H1 (cell line): ENCODE measurements around the gene IQCN. TPM values are rescaled to one million over a fixed set of nuclear protein-coding genes. Genes with fewer than 3 reads are reported as not detected.

ENCODE experiments used
- CTCF ChIA-PET: fragments of 300-600 bp; sonication (Branson Sonifier 250); formaldehyde crosslinking; loops from one replicate; lab custom pipeline; 2021; ENCODE audit not compliant: partially characterized antibody; lab: Charles Lee
- POLR2A ChIA-PET: fragments of 300-600 bp; sonication (Branson Sonifier 250); formaldehyde crosslinking; loops from one replicate; lab custom pipeline; 2021; ENCODE audit warnings: inconsistent platforms; ENCODE audit not compliant: partially characterized antibody; lab: Charles Lee
- DNase-seq, 2 experiments: peaks; one replicate each; pipeline versions ENCODE4 v3.0.0 to v3.0.0-alpha.2; 2010 to 2022; ENCODE audit warnings: low spot score in 2 of 2, low read depth in 1 of 2, mixed read lengths in 1 of 2
- FAIRE-seq: peaks from 2 replicates; lab custom pipeline; 2011; peaks lifted over from hg19 to GRCh38; lab: Jason Lieb, UNC
- H2AFZ ChIP-seq: 2 replicates; pipeline ENCODE4 v1.8.1; 2012; ENCODE audit warnings: low read length, inconsistent platforms
- H2AK5ac ChIP-seq: 2 replicates; pipeline ENCODE4 v1.6.1; 2013; ENCODE audit warnings: low read depth, low read length
- H2BK120ac ChIP-seq: replicated peaks from 2 replicates; pipeline ENCODE3; 2013; ENCODE audit warnings: low read depth, low read length, inconsistent platforms
- H2BK12ac ChIP-seq: 2 replicates; pipeline ENCODE4 v1.6.1; 2013; ENCODE audit warnings: low read depth, low read length
- H2BK15ac ChIP-seq: 2 replicates; pipeline ENCODE4 v1.6.1; 2013; ENCODE audit warnings: low read length
- H2BK20ac ChIP-seq: 2 replicates; pipeline ENCODE4 v1.6.1; 2013; ENCODE audit warnings: low read length
- H2BK5ac ChIP-seq: 2 replicates; pipeline ENCODE4 v1.6.1; 2013; ENCODE audit warnings: low read depth, low read length
- H3K14ac ChIP-seq: 2 replicates; pipeline ENCODE4 v1.6.1; 2013; ENCODE audit warnings: inconsistent platforms; ENCODE audit not compliant: insufficient read length
- H3K18ac ChIP-seq: 2 replicates; pipeline ENCODE4 v1.6.1; 2013; ENCODE audit warnings: low read length; ENCODE audit errors: extremely low read depth
- H3K23ac ChIP-seq: 2 replicates; pipeline ENCODE4 v1.6.1; 2013; ENCODE audit warnings: inconsistent platforms; ENCODE audit not compliant: insufficient read length
- H3K23me2 ChIP-seq: 2 replicates; pipeline ENCODE4 v1.6.1; 2013; ENCODE audit warnings: low read depth, low read length
- H3K27ac ChIP-seq: 2 replicates; pipeline ENCODE4 v1.6.1; 2011; ENCODE audit warnings: low read depth, low read length, inconsistent platforms
- H3K27me3 ChIP-seq, 4 experiments: replicated peaks in 1 of 4; 1 replicate in 1 of 4; 2 replicates in 3 of 4; pipeline versions ENCODE4 v1.6.1 to v1.8.1; 2011 to 2013; ENCODE audit warnings: low read length in 3 of 4, mild to moderate bottlenecking in 3 of 4, inconsistent platforms in 2 of 4, mixed read lengths in 2 of 4, moderate library complexity in 1 of 4; ENCODE audit not compliant: control insufficient read depth in 3 of 4, insufficient read depth in 3 of 4; ENCODE audit errors: extremely low read depth in 1 of 4
- H3K36me3 ChIP-seq, 4 experiments: 2 replicates each; pipeline versions ENCODE4 v1.6.1 to v1.8.1; 2011 to 2013; ENCODE audit warnings: mild to moderate bottlenecking in 4 of 4, low read length in 3 of 4, moderate library complexity in 2 of 4, control low read depth in 1 of 4, inconsistent platforms in 1 of 4; ENCODE audit not compliant: insufficient read depth in 4 of 4, control insufficient read depth in 2 of 4
- H3K4ac ChIP-seq: replicated peaks from 2 replicates; pipeline ENCODE3; 2013; ENCODE audit warnings: low read length, low read depth, mixed read lengths, inconsistent platforms; ENCODE audit not compliant: insufficient read length
- H3K4me1 ChIP-seq, 4 experiments: replicated peaks in 1 of 4; 1 replicate in 1 of 4; 2 replicates in 3 of 4; pipeline versions ENCODE4 v1.6.1 to v1.8.1; 2011 to 2013; ENCODE audit warnings: low read length in 3 of 4, inconsistent platforms in 2 of 4, mixed read lengths in 1 of 4; ENCODE audit not compliant: insufficient read depth in 4 of 4, control insufficient read depth in 3 of 4
- H3K4me2 ChIP-seq, 2 experiments: 2 replicates each; pipeline versions ENCODE4 v1.6.1 to v1.8.1; 2011 to 2013; ENCODE audit warnings: low read depth in 2 of 2, low read length in 2 of 2, control low read depth in 1 of 2, inconsistent platforms in 1 of 2, mild to moderate bottlenecking in 1 of 2; ENCODE audit not compliant: insufficient read depth in 1 of 2
- H3K4me3 ChIP-seq, 4 experiments: fragments of 200-600, 300-600 bp in 1 of 4; sonication (generic), shearing (Covaris generic), sonication (Bioruptor Twin) in 1 of 4; 2 replicates each; pipeline versions ENCODE4 v1.5.1 to v1.8.1; 2011 to 2016; ENCODE audit warnings: low read length in 4 of 4, low read depth in 3 of 4, control low read depth in 2 of 4, inconsistent platforms in 2 of 4, mild to moderate bottlenecking in 2 of 4, mixed read lengths in 1 of 4, moderate library complexity in 1 of 4; ENCODE audit not compliant: insufficient read depth in 2 of 4; ENCODE audit errors: extremely low read depth in 1 of 4
- H3K56ac ChIP-seq: replicated peaks from 2 replicates; pipeline ENCODE3; 2013; ENCODE audit warnings: low read depth, mild to moderate bottlenecking, mixed read lengths, low read length, inconsistent platforms; ENCODE audit not compliant: insufficient read length
- H3K79me1 ChIP-seq: 2 replicates; pipeline ENCODE4 v1.6.1; 2013; ENCODE audit warnings: low read depth, low read length, control low read depth
- H3K79me2 ChIP-seq, 2 experiments: 2 replicates each; pipeline versions ENCODE4 v1.6.1 to v1.8.1; 2012 to 2013; ENCODE audit warnings: low read length in 2 of 2, mild to moderate bottlenecking in 2 of 2, inconsistent platforms in 1 of 2; ENCODE audit not compliant: insufficient read depth in 2 of 2, control insufficient read depth in 1 of 2
- H3K9ac ChIP-seq, 4 experiments: replicated peaks in 1 of 4; 1 replicate in 1 of 4; 2 replicates in 3 of 4; pipeline versions ENCODE4 v1.6.1 to v1.8.1; 2011 to 2013; ENCODE audit warnings: low read depth in 3 of 4, low read length in 3 of 4, control low read depth in 2 of 4, mild to moderate bottlenecking in 2 of 4, moderate library complexity in 2 of 4, inconsistent platforms in 1 of 4; ENCODE audit errors: extremely low read depth in 1 of 4
- H3K9me3 ChIP-seq, 2 experiments: 2 replicates each; pipeline versions ENCODE4 v1.6.1 to v1.8.1; 2012 to 2013; ENCODE audit warnings: mild to moderate bottlenecking in 2 of 2, moderate library complexity in 2 of 2, control low read depth in 1 of 2, inconsistent platforms in 1 of 2, low read depth in 1 of 2, low read length in 1 of 2, mixed read lengths in 1 of 2; ENCODE audit not compliant: insufficient read depth in 2 of 2
- H4K20me1 ChIP-seq, 2 experiments: replicated peaks in 1 of 2; 2 replicates each; pipeline versions ENCODE3 to v1.8.1; 2011 to 2013; ENCODE audit warnings: inconsistent platforms in 2 of 2, low read length in 2 of 2, mild to moderate bottlenecking in 1 of 2; ENCODE audit not compliant: insufficient read depth in 2 of 2, control insufficient read depth in 1 of 2
- H4K5ac ChIP-seq: 2 replicates; pipeline ENCODE4 v1.6.1; 2013; ENCODE audit warnings: low read length, low read depth, mixed read lengths, inconsistent platforms; ENCODE audit not compliant: insufficient read length
- H4K8ac ChIP-seq: 2 replicates; pipeline ENCODE4 v1.8.0; 2013; ENCODE audit warnings: mild to moderate bottlenecking, moderate library complexity, low read length, inconsistent platforms; ENCODE audit not compliant: insufficient read depth; ENCODE audit errors: extremely low read depth
- H4K91ac ChIP-seq: replicated peaks from 2 replicates; pipeline ENCODE3; 2013; ENCODE audit warnings: low read length, mixed read lengths, inconsistent platforms; ENCODE audit not compliant: insufficient read length
- ATF2 ChIP-seq: IDR thresholded peaks from 2 replicates; pipeline ENCODE4 v1.6.1; 2012; ENCODE audit warnings: low read length, inconsistent platforms
- CREB1 ChIP-seq: IDR thresholded peaks from 2 replicates; pipeline ENCODE4 v1.6.1; 2012; ENCODE audit warnings: inconsistent platforms
- GABPA ChIP-seq: IDR thresholded peaks from 2 replicates; pipeline ENCODE4 v1.6.1; 2011; ENCODE audit warnings: mild to moderate bottlenecking, low read length, moderate library complexity, borderline replicate concordance; ENCODE audit not compliant: insufficient read depth
- JUND ChIP-seq: IDR thresholded peaks from 2 replicates; pipeline ENCODE4 v1.6.1; 2011; ENCODE audit warnings: mild to moderate bottlenecking, improper control_type of control experiment, low read length
- POU5F1 ChIP-seq: IDR thresholded peaks from 2 replicates; pipeline ENCODE4 v1.6.1; 2011; ENCODE audit warnings: low read depth, mild to moderate bottlenecking, low read length, moderate library complexity
- SP1 ChIP-seq: IDR thresholded peaks from 2 replicates; pipeline ENCODE4 v1.6.1; 2011; ENCODE audit warnings: low read depth, low read length
- SRF ChIP-seq: IDR thresholded peaks from 2 replicates; pipeline ENCODE4 v1.6.1; 2011; ENCODE audit warnings: mild to moderate bottlenecking, low read depth, low read length, moderate library complexity
- WGBS, 2 experiments: shearing (Covaris generic) in 1 of 2; methylation state at CpG; one replicate each; pipeline versions ENCODE4 v1.1.6 to v1.1.7; 2013 to 2015; ENCODE audit warnings: low lambda C conversion rate in 2 of 2, mixed read lengths in 2 of 2, inconsistent platforms in 1 of 2, low coverage in 1 of 2, missing lambda C conversion rate in 1 of 2; ENCODE audit not compliant: insufficient replicate concordance in 2 of 2, insufficient coverage in 1 of 2, insufficient read length in 1 of 2; ENCODE audit errors: extremely low coverage in 1 of 2, missing lambda C conversion rate in 1 of 2; 5-methylcytosine and 5-hydroxymethylcytosine counted together
- polyA plus RNA-seq, 7 experiments: library from polyadenylated mRNA; depleted of rRNA in 3 of 7; stranded (reverse) in 5 of 7; unstranded in 2 of 7; fragments of >200 nt in 5 of 7; fragments of 200-250 nt in 2 of 7; gene quantifications; 1 replicate in 5 of 7; 2 replicates in 1 of 7; 4 replicates in 1 of 7; pipeline versions ENCODE4 v1.2.1 to v1.2.3, GENCODE V29; 2011 to 2013; ENCODE audit warnings: missing spikeins in 2 of 7, mixed read lengths in 2 of 7
- total RNA-seq: library from RNA; stranded (reverse); fragmentation: NEBNext Ultra II Directional; extraction: Animal tissue kit (Norgen Biotek cat#: 25700); gene quantifications from 2 replicates; pipeline ENCODE4 v1.2.1, GENCODE V29; 2021
- TF ChIP-seq, protein P1 (sequence below), 3 experiments: IDR thresholded peaks; 1 replicate in 2 of 3; 2 replicates in 1 of 3; pipeline versions ENCODE4 v1.5.1 to v1.6.1; 2011; ENCODE audit warnings: low read length in 3 of 3, mild to moderate bottlenecking in 3 of 3, inconsistent platforms in 2 of 3, low read depth in 1 of 3, moderate library complexity in 1 of 3; ENCODE audit not compliant: insufficient read depth in 1 of 3; ENCODE audit errors: control extremely low read depth in 1 of 3
- TF ChIP-seq, protein P2 (sequence below): IDR thresholded peaks from 2 replicates; pipeline ENCODE4 v1.6.1; 2012; ENCODE audit warnings: inconsistent platforms

Gene IQCN
- total and polyA plus RNA-seq, 2 of the 8 experiments (the other 6 are each of a cell fraction or from before 2014, with no cell fraction given): 0.36 to 1.0 TPM

- Histone ChIP-seq H3K18ac (no peak overlapping the region), H4K5ac (no peak overlapping the region), H2BK120ac (no peak overlapping the region), H4K91ac (no peak overlapping the region), H3K4me1 (peaks cover 5 to 16% (median 12%) of the 10 kb centered on the region in 4 experiments), H3K27me3 (peaks cover 0 to 3% (median 0%) of the 10 kb centered on the region in 4 experiments; a peak in 3 of 7 replicates), H2BK20ac (no peak overlapping the region), H3K4me3 (no peak overlapping the region), H3K4ac (no peak overlapping the region), H3K14ac (no peak overlapping the region), H2AFZ (no peak overlapping the region), H2BK15ac (no peak overlapping the region), H3K4me2 (no peak overlapping the region), H3K23ac (no peak overlapping the region), H2BK12ac (peak overlapping the region; percentile 39; the same call in 1 of the 2 replicates), H4K20me1 (no peaks in the 10 kb centered on the region), H4K8ac (no peak overlapping the region), H3K56ac (no peak overlapping the region), H3K23me2 (no peaks in the 10 kb centered on the region), H3K79me2 (no peaks in the 10 kb centered on the region), H3K9ac (no peak overlapping the region), H3K79me1 (no peaks in the 10 kb centered on the region), H3K27ac (no peak overlapping the region), H2AK5ac (no peak overlapping the region), H3K9me3 (no peaks in the 10 kb centered on the region), H2BK5ac (no peak overlapping the region), H3K36me3 (no peaks in the 10 kb centered on the region)
- WGBS, 2 experiments: 88% methylated on average over 4 of the region's 4 CpGs; no CpG with 5 or more reads in 1 of the 2 experiments
- CTCF ChIA-PET: interaction anchor here (0.6 to 18.7 kb wide), 28 partner anchors 8 to 315 kb away, joined by 3 to 305 read pairs (median 12); partner anchors contain the start of genes IQCN, JUND, PDE4C and RAB3A
- no peak for DNase-seq
- TF ChIP-seq JUND (no peak), ATF2 (no peak), SRF (no peak), POU5F1 (no peak), SP1 (no peak), GABPA (no peak), CREB1 (no peak)
- TF ChIP-seq, protein P1, sequence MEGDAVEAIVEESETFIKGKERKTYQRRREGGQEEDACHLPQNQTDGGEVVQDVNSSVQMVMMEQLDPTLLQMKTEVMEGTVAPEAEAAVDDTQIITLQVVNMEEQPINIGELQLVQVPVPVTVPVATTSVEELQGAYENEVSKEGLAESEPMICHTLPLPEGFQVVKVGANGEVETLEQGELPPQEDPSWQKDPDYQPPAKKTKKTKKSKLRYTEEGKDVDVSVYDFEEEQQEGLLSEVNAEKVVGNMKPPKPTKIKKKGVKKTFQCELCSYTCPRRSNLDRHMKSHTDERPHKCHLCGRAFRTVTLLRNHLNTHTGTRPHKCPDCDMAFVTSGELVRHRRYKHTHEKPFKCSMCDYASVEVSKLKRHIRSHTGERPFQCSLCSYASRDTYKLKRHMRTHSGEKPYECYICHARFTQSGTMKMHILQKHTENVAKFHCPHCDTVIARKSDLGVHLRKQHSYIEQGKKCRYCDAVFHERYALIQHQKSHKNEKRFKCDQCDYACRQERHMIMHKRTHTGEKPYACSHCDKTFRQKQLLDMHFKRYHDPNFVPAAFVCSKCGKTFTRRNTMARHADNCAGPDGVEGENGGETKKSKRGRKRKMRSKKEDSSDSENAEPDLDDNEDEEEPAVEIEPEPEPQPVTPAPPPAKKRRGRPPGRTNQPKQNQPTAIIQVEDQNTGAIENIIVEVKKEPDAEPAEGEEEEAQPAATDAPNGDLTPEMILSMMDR (IDR thresholded peaks at IDR 0.05; ENCODE audit: control extremely low read depth in 1 of 3, insufficient read depth in 1 of 3, low read depth in 1 of 3, low read length in 3 of 3): no peak
- TF ChIP-seq, protein P2, sequence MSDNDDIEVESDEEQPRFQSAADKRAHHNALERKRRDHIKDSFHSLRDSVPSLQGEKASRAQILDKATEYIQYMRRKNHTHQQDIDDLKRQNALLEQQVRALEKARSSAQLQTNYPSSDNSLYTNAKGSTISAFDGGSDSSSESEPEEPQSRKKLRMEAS: no peak
- FAIRE-seq: no peak
- POLR2A ChIA-PET: interaction anchor here (0.5 to 7.4 kb wide), 10 partner anchors 17 to 69 kb away, joined by 3 to 65 read pairs (median 4); partner anchors contain the start of genes JUND, MPV17L2 and RAB3A
Observed at GRCh38 chr19:18253130-18253529, 21.1 kb downstream of the IQCN start.
